Osteoblast (primary cell): ENCODE data around the gene CCDC91. TPM values are rescaled to one million over a fixed set of nuclear protein-coding genes. Genes with fewer than 3 reads are reported as not detected.

Experiments
- DNase-seq: peaks from one replicate; pipeline ENCODE4 v3.0.0; 2011; ENCODE audit warnings: low spot score, mixed read lengths; ENCODE audit not compliant: insufficient read length; ENCODE audit errors: missing footprints
- H2AFZ ChIP-seq: 2 replicates; pipeline ENCODE4 v1.6.0; 2011; ENCODE audit warnings: mild to moderate bottlenecking, low read length
- H3K27ac ChIP-seq: 2 replicates; pipeline ENCODE4 v1.5.1; 2011; ENCODE audit warnings: mild to moderate bottlenecking, low read depth, low read length, moderate library complexity
- H3K27me3 ChIP-seq: 2 replicates; pipeline ENCODE4 v1.6.0; 2012; ENCODE audit warnings: mild to moderate bottlenecking, control low read depth, inconsistent platforms, low read length, moderate library complexity; ENCODE audit not compliant: insufficient read depth
- H3K36me3 ChIP-seq: 2 replicates; pipeline ENCODE4 v1.5.1; 2011; ENCODE audit warnings: mild to moderate bottlenecking, low read length, control low read depth, moderate library complexity; ENCODE audit not compliant: insufficient read depth
- H3K4me1 ChIP-seq: 2 replicates; pipeline ENCODE4 v1.5.1; 2011; ENCODE audit warnings: mild to moderate bottlenecking, low read length, control low read depth, moderate library complexity; ENCODE audit not compliant: insufficient read depth
- H3K4me2 ChIP-seq: 2 replicates; pipeline ENCODE4 v1.6.0; 2011; ENCODE audit warnings: mild to moderate bottlenecking, low read length; ENCODE audit not compliant: insufficient read depth
- H3K4me3 ChIP-seq: fragments of 200-600 bp; sonication (generic); 3 replicates; pipeline ENCODE4 v1.5.1; 2012; ENCODE audit warnings: mild to moderate bottlenecking, low read length, inconsistent platforms; ENCODE audit not compliant: insufficient read depth
- H3K79me2 ChIP-seq: 2 replicates; pipeline ENCODE4 v1.6.0; 2012; ENCODE audit warnings: mild to moderate bottlenecking, low read length, control low read depth, inconsistent platforms; ENCODE audit not compliant: insufficient read depth
- H3K9me3 ChIP-seq: 2 replicates; pipeline ENCODE4 v1.5.1; 2011; ENCODE audit warnings: low read depth, low read length, control low read depth
- H4K20me1 ChIP-seq: 2 replicates; pipeline ENCODE4 v1.6.0; 2012; ENCODE audit warnings: mild to moderate bottlenecking, low read length, control low read depth; ENCODE audit not compliant: insufficient read depth
- total RNA-seq: library from RNA; depleted of rRNA; stranded (reverse); fragments of >200 nt; gene quantifications from 2 replicates; pipeline ENCODE4 v1.2.3, GENCODE V29; 2012
- TF ChIP-seq, protein P1 (sequence below): IDR thresholded peaks from 2 replicates; pipeline ENCODE4 v1.5.1; 2011; ENCODE audit warnings: mild to moderate bottlenecking, low read depth, low read length, moderate library complexity; ENCODE audit errors: extremely low read depth

The CCDC91 gene
- total RNA-seq, 1 donor: 36.2 TPM

DNA sequence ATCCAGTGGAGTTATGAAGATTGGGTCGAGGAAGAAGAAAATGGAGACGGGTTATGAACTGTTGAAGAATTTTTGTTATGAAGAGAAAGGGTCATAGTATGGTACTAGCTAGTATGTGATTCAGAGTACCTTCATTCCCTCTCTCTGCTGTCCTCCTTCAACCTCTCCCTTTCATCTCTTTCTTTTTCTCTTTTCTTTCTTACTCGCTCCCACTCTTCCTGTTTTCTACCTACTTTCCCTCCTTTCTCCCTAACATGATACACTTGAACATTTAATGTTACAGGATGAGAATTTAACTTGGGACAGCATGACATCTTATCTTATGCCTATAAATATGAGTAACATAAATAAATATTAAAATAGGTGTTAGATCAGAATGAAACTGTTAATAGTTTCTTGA, 112.9 kb downstream of the CCDC91 start:
- no peaks in the 10 kb centered on the region for H4K20me1 ChIP-seq
- H3K9me3 ChIP-seq: no peaks in the 10 kb centered on the region
- no peaks in the 10 kb centered on the region for H3K36me3 ChIP-seq
- H3K79me2 ChIP-seq: no peaks in the 10 kb centered on the region
- H3K4me3 ChIP-seq: no peak overlapping the region
- H3K4me2 ChIP-seq: no peak overlapping the region
- H3K27ac ChIP-seq: no peak overlapping the region
- no peak overlapping the region for H2AFZ ChIP-seq
- DNase-seq: no peak
- no peaks in the 10 kb centered on the region for H3K27me3 ChIP-seq
- TF ChIP-seq, protein P1, sequence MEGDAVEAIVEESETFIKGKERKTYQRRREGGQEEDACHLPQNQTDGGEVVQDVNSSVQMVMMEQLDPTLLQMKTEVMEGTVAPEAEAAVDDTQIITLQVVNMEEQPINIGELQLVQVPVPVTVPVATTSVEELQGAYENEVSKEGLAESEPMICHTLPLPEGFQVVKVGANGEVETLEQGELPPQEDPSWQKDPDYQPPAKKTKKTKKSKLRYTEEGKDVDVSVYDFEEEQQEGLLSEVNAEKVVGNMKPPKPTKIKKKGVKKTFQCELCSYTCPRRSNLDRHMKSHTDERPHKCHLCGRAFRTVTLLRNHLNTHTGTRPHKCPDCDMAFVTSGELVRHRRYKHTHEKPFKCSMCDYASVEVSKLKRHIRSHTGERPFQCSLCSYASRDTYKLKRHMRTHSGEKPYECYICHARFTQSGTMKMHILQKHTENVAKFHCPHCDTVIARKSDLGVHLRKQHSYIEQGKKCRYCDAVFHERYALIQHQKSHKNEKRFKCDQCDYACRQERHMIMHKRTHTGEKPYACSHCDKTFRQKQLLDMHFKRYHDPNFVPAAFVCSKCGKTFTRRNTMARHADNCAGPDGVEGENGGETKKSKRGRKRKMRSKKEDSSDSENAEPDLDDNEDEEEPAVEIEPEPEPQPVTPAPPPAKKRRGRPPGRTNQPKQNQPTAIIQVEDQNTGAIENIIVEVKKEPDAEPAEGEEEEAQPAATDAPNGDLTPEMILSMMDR: no peak
- H3K4me1 ChIP-seq: no peaks in the 10 kb centered on the region

DNA sequence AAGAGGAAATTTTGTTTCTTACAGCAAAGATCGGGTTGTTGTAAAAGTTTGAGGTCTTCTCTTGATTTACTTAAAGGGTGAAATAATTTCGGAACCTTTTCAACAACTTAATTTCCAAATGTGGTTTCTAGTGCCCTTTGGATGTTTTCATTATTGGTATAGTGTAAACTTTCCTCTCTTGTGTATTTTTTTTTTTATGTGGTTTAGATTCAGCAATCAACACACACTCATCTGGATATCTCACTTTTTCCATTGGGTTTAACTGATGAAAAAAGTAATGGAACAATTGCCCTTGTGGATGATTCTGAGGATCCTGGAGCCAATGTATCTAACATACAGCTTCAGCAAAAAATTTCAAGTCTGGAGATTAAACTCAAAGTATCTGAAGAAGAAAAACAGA, 116.3 kb downstream of the CCDC91 start:
- Histone ChIP-seq H2AFZ (no peak overlapping the region), H4K20me1 (no peaks in the 10 kb centered on the region), H3K4me1 (no peaks in the 10 kb centered on the region), H3K27me3 (no peaks in the 10 kb centered on the region), H3K9me3 (no peaks in the 10 kb centered on the region), H3K27ac (no peak overlapping the region), H3K4me2 (no peak overlapping the region), H3K36me3 (no peaks in the 10 kb centered on the region), H3K4me3 (no peak overlapping the region), H3K79me2 (no peaks in the 10 kb centered on the region)
- TF ChIP-seq, protein P1: no peak
- DNase-seq: no peak

DNA sequence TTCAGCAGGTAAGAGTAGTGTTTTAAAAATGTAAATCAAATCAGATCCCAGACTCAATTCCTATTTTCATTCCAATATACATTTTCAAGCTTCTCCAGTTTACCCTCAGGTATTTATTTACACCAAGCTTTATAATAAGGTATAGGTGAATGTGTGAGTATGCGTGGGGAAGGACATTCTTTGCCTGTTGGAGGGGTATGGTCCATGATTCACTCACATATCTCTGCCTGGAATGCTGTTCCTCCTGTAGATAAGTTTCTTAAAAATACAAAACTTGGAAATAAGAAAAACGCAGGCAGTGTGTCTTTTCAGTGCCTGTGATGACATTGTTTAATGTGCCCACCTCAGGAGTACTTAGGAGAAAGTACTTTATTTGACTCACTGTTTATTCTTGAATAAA, 118.6 kb downstream of the CCDC91 start:
- Histone ChIP-seq H3K4me1 (peaks cover 5% of the 10 kb centered on the region), H3K79me2 (no peaks in the 10 kb centered on the region), H4K20me1 (no peaks in the 10 kb centered on the region), H3K9me3 (no peaks in the 10 kb centered on the region), H3K27ac (no peak overlapping the region), H3K4me2 (no peak overlapping the region), H3K4me3 (no peak overlapping the region), H3K27me3 (no peaks in the 10 kb centered on the region), H2AFZ (no peak overlapping the region), H3K36me3 (no peaks in the 10 kb centered on the region)
- DNase-seq: no peak
- TF ChIP-seq, protein P1: no peak

DNA sequence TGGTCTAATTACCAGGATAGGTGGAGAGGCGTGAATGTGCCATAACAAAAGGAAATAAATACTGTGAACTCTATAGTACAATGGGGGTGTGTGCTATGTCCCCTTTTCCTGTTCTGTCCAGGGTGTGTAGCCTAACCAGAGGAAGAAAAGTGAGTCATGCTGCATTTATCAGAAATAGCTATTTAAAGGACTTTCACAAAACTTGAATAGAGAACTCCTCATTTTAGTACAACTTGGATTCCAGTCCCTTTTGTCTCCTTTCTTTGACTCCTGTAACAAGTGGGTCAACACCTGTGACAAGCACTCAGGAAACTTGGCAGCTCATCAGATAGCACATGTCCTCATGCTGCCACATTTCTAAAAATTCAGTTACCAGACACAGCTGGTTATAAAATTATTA, 123.4 kb downstream of the CCDC91 start:
- H3K4me3 ChIP-seq: no peak overlapping the region
- H2AFZ ChIP-seq: no peak overlapping the region
- H3K27ac ChIP-seq: no peak overlapping the region
- H4K20me1 ChIP-seq: no peaks in the 10 kb centered on the region
- peaks cover 6% of the 10 kb centered on the region for H3K4me1 ChIP-seq
- no peaks in the 10 kb centered on the region for H3K9me3 ChIP-seq
- no peaks in the 10 kb centered on the region for H3K36me3 ChIP-seq
- peak; percentile 1 for DNase-seq
- H3K27me3 ChIP-seq: no peaks in the 10 kb centered on the region
- TF ChIP-seq, protein P1: no peak
- no peaks in the 10 kb centered on the region for H3K79me2 ChIP-seq
- no peak overlapping the region for H3K4me2 ChIP-seq
